Lung (tissue), 12 donors: ENCODE data around the gene ANP32A. TPM values are rescaled to one million over a fixed set of nuclear protein-coding genes. Genes with fewer than 3 reads are reported as not detected.
A peak's percentile ranks its signal among the peaks of the same experiment; 100 is the strongest.

ENCODE experiments used
- ATAC-seq: fragments of 200-7000 bp; cut with Tn5 transposase; one replicate; pipeline ENCODE4 v1.9.1; 2020; ENCODE audit warnings: moderate number of reproducible peaks; ENCODE audit not compliant: insufficient read depth, low FRiP score
- DNase-seq, 3 donors: peaks; one replicate each; pipeline ENCODE4 v3.0.0-alpha.2; 2013 to 2017
- H3K27ac ChIP-seq, 2 donors: one replicate each; pipeline ENCODE4 v1.5.1; 2013; ENCODE audit warnings: mild to moderate bottlenecking in 2 of 2, moderate library complexity in 2 of 2, control low read depth in 1 of 2, inconsistent platforms in 1 of 2, low read depth in 1 of 2, low read length in 1 of 2
- H3K27me3 ChIP-seq, 3 donors: one replicate each; pipeline ENCODE4 v1.5.1; 2013; ENCODE audit warnings: low read length in 2 of 3; ENCODE audit not compliant: control insufficient read depth in 3 of 3, insufficient read depth in 3 of 3
- H3K36me3 ChIP-seq, 4 donors: one replicate each; pipeline ENCODE4 v1.5.1; 2013; ENCODE audit warnings: low read length in 4 of 4, mild to moderate bottlenecking in 1 of 4, moderate library complexity in 1 of 4; ENCODE audit not compliant: control insufficient read depth in 4 of 4, insufficient read depth in 4 of 4
- H3K4me1 ChIP-seq, 5 donors: one replicate each; pipeline ENCODE4 v1.5.1; 2013; ENCODE audit warnings: low read length in 5 of 5, mild to moderate bottlenecking in 2 of 5, moderate library complexity in 1 of 5; ENCODE audit not compliant: control insufficient read depth in 5 of 5, insufficient read depth in 5 of 5
- H3K4me3 ChIP-seq: one replicate; pipeline ENCODE4 v1.5.1; 2013; ENCODE audit warnings: mild to moderate bottlenecking, control low read depth, moderate library complexity
- H3K9ac ChIP-seq, 2 donors: one replicate each; pipeline ENCODE4 v1.5.1; 2013; ENCODE audit warnings: low read length in 2 of 2, control low read depth in 1 of 2; ENCODE audit not compliant: insufficient read depth in 1 of 2
- H3K9me3 ChIP-seq, 4 donors: one replicate each; pipeline ENCODE4 v1.5.1; 2013; ENCODE audit warnings: low read length in 3 of 4, mild to moderate bottlenecking in 1 of 4, moderate library complexity in 1 of 4; ENCODE audit not compliant: control insufficient read depth in 4 of 4, insufficient read depth in 3 of 4
- WGBS, 2 donors: extraction: QIAGEN DNeasy Blood & Tissue Kit; methylation state at CpG; one replicate each; pipeline ENCODE4 v1.1.7; 2013; 5-methylcytosine and 5-hydroxymethylcytosine counted together
- polyA plus RNA-seq, 2 donors: library from polyadenylated mRNA; stranded (reverse); fragments of 200-250 nt; gene quantifications; one replicate each; pipeline ENCODE4 v1.2.1, GENCODE V29; 2013
- total RNA-seq, 2 donors: library from RNA; depleted of rRNA in 1 of 2; stranded (reverse); fragments of >200 nt in 1 of 2; gene quantifications; one replicate each; pipeline ENCODE4 v1.2.1, GENCODE V29; 2014 to 2021
- TF ChIP-seq, protein P1 (sequence below): IDR thresholded peaks from 2 replicates; pipeline ENCODE4 v1.5.1; 2012; ENCODE audit warnings: mild to moderate bottlenecking; ENCODE audit errors: control extremely low read depth, extremely low read depth
- donor health status: control.
- donor health status: control.
- donor health status: Bipolar disorder and iron deficiency.
- donor health status: healthy.
- donor health status: DM: yes; HTN: yes; CAD: no.

ANP32A gene
- total and polyA plus RNA-seq, 4 donors: 105 to 197 (median 113) TPM

DNA sequence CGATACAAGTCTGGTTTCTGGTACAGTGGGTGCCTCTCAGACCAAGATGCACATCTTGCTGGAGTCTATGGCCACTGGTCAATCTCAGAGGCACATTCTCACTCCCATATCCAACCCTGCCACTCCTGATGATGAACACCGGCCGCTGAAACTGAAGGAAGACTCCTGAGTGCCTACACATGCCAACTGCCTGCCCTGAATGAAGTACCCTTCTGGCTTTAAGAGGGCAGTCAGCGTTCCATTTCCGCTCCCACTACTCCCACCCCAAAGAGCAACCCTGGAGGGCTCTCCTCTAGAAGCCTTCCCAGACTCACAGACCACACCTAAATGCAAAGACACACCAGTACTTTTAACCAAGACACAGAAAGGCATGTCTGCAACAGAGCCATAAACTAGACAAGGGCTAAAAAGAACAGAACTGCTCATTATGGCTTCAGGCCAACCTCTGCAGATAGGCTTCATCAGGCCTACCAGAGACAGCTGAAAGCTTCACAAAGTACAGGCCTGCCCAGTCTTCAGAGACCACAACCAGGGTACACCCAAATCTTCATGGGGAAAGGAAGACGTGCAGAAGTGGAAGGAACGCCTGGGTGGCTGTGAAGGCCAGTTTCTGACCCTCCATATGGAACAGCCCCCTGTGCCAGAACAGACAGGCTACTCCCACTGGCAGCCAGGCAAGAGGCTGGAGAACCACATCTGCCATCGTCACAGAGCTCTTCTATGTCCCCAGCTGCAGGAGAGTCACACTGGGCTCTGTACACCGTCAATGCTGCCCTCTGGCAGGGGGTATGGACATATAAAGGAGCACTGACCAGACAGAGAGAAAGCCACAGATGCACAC lies 14.3 kb downstream of the ANP32A start:
- H3K9me3 ChIP-seq: no peaks in the 10 kb centered on the region
- WGBS, 2 donors: 65 to 80% methylated on average over 9 of the region's 9 CpGs
- DNase-seq (peak; percentile 30 to 75 (median 70)), ATAC-seq (peak; percentile 2)
- H3K27me3 ChIP-seq: no peaks in the 10 kb centered on the region
- H3K4me1 ChIP-seq: peaks cover 7 to 41% (median 35%) of the 10 kb centered on the region in 5 donors
- H3K27ac ChIP-seq: peak overlapping the region in 1 of 2 donors; percentile 26
- H3K4me3 ChIP-seq: no peak overlapping the region
- no peak overlapping the region for H3K9ac ChIP-seq
- TF ChIP-seq, protein P1, sequence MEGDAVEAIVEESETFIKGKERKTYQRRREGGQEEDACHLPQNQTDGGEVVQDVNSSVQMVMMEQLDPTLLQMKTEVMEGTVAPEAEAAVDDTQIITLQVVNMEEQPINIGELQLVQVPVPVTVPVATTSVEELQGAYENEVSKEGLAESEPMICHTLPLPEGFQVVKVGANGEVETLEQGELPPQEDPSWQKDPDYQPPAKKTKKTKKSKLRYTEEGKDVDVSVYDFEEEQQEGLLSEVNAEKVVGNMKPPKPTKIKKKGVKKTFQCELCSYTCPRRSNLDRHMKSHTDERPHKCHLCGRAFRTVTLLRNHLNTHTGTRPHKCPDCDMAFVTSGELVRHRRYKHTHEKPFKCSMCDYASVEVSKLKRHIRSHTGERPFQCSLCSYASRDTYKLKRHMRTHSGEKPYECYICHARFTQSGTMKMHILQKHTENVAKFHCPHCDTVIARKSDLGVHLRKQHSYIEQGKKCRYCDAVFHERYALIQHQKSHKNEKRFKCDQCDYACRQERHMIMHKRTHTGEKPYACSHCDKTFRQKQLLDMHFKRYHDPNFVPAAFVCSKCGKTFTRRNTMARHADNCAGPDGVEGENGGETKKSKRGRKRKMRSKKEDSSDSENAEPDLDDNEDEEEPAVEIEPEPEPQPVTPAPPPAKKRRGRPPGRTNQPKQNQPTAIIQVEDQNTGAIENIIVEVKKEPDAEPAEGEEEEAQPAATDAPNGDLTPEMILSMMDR: no peak
- H3K36me3 ChIP-seq: peaks cover 0 to 6% (median under 1%) of the 10 kb centered on the region in 4 donors

DNA sequence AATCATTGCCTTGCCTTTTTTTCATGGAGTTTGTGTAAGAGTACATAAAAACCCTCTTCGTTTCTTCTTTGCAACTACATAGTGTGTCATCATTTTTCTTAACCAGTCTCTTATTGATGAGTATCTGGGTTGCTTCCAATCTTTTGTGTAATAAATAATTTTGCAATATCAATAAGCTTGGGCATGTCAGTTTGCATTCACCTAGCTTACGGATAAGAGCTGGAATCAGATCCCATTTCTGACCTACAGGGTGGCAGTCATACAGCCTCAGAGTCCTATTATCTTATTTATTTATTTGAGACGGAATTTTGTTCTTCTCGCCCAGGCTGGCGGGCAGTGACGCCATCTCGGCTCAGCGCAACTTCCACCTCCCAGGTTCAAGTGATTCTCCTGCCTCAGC lies 18.3 kb downstream of the ANP32A start:
- no peak for DNase-seq
- no peaks in the 10 kb centered on the region for H3K27me3 ChIP-seq
- no peak for ATAC-seq
- no peak overlapping the region for H3K27ac ChIP-seq
- no peak overlapping the region for H3K9ac ChIP-seq
- H3K4me3 ChIP-seq: no peak overlapping the region
- WGBS, 2 donors: 83 to 93% methylated on average over 8 of the region's 8 CpGs
- TF ChIP-seq, protein P1: no peak
- H3K36me3 ChIP-seq: peaks cover 0 to 1% (median 0%) of the 10 kb centered on the region in 4 donors
- peaks cover 9 to 39% (median 29%) of the 10 kb centered on the region in 5 donors for H3K4me1 ChIP-seq
- no peaks in the 10 kb centered on the region for H3K9me3 ChIP-seq

DNA sequence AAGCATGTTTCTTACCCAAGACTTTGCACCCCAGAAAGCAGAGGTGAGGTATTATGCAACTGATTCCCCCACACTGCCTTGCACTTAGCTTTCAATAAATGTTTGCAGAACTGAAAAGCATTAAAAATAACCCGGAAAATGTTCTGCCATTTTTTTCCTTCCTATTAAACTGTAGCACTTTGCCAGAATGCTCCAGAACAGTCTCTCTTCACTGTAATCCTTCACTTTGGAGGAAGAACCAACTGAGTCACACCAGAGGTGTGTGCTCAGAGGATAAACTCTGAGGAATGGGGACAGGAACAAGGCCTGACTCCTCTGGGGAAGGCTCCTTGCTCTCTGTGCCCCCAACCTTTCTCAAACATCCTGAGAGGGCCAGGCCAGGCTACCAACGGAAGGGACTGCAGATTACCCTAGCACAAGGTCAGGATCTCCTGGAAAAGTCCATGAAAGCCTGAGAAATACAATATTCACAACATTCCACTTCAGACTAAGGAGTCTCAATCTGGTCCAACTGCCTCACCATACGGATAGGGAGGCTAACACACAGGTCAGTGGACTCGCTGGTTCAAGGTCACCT lies 19.0 kb downstream of the ANP32A start:
- H3K27ac ChIP-seq: no peak overlapping the region
- H3K4me3 ChIP-seq: no peak overlapping the region
- no peaks in the 10 kb centered on the region for H3K27me3 ChIP-seq
- H3K9ac ChIP-seq: no peak overlapping the region
- WGBS, 2 donors: 56 to 58% methylated on average over 4 of the region's 4 CpGs
- H3K4me1 ChIP-seq: peaks cover 13 to 34% (median 24%) of the 10 kb centered on the region in 5 donors
- H3K9me3 ChIP-seq: no peaks in the 10 kb centered on the region
- ATAC-seq (no peak), DNase-seq (no peak)
- TF ChIP-seq, protein P1: no peak
- peaks cover 0 to 1% (median 0%) of the 10 kb centered on the region in 4 donors for H3K36me3 ChIP-seq
